SH-SY5Y (cell line): ENCODE results near the gene OTULINL.

Experiments used
- GATA2 ChIP-seq: IDR thresholded peaks from 2 replicates; pipeline ENCODE4 v1.6.1; 2011; ENCODE audit warnings: mild to moderate bottlenecking, low read depth, low read length
- GATA3 ChIP-seq: IDR thresholded peaks from 2 replicates; pipeline ENCODE4 v1.6.1; 2011; ENCODE audit warnings: low read depth, mild to moderate bottlenecking, low read length, moderate library complexity

DNA sequence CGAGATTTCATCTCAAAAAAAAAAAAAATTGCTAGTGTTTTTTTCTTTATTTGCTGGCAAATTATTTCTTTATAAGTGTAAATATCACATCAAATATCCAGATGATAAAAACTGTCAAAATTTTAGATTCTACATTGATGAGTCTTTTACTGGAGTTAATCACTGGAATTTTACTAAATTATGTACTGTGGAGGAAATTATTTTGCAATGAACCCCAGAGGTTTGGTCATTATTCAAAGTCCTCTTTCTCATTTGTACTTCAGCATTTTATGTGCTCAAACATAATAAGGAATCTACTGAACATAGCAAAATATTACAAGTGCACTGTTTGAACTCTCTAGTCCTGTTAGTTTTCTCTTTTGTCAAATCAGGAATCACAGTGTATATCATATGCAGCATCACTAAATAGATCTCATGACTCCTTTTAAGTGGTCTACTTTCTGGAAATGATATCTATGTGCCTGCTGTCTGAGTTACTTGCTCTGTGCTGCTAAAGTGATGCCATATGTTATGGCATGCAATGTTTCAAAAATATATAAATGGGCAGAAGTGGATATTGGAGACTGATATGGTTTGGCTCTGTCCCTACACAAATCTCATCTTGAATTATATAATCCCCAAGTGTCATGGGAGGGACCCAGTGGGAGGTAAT is 18.0 kb downstream of the OTULINL start:
- TF ChIP-seq GATA3 (peak; percentile 83), GATA2 (peak; percentile 8; the same call in 1 of the 2 replicates)
